ENCODE data around the gene LMO2.
"Not testable (repeated sequence)": the region's sequence is repeated elsewhere in the genome, so short reads cannot be mapped to it uniquely, and the experiment has no call there.

LMO2 gene

GRCh38 chr11:33832676-33833075 lies 59.2 kb downstream of the LMO2 start:
- TF ChIP-seq PAX5 (IDR thresholded peaks at IDR 0.05; ENCODE audit: insufficient read depth, low read length, severe bottlenecking) (no peak), POLR2A (IDR thresholded peaks at IDR 0.05; ENCODE audit: low read depth, low read length) (no peak), POU2F2 (IDR thresholded peaks at IDR 0.05; ENCODE audit: low read depth, low read length) (no peak), POLR2AphosphoS5 (IDR thresholded peaks at IDR 0.05; ENCODE audit: low read depth, low read length) (no peak), SPI1 (IDR thresholded peaks at IDR 0.05; ENCODE audit: low read depth, low read length) (no peak), TAF1 (IDR thresholded peaks at IDR 0.05; ENCODE audit: low read depth, low read length) (no peak)
- DNase-seq (ENCODE audit: insufficient read length, low spot score) = no peak
- FAIRE-seq = no peak

GRCh38 chr11:33830903-33831648 lies 60.8 kb downstream of the LMO2 start:
- no peak for FAIRE-seq
- TF ChIP-seq POU2F2 (IDR thresholded peaks at IDR 0.05; ENCODE audit: low read depth, low read length) = no peak
- no peak for TF ChIP-seq SPI1 (IDR thresholded peaks at IDR 0.05; ENCODE audit: low read depth, low read length)
- no peak for TF ChIP-seq POLR2AphosphoS5 (IDR thresholded peaks at IDR 0.05; ENCODE audit: low read depth, low read length)
- no peak for TF ChIP-seq TAF1 (IDR thresholded peaks at IDR 0.05; ENCODE audit: low read depth, low read length)
- no peak for TF ChIP-seq POLR2A (IDR thresholded peaks at IDR 0.05; ENCODE audit: low read depth, low read length)
- no peak for TF ChIP-seq PAX5 (IDR thresholded peaks at IDR 0.05; ENCODE audit: insufficient read depth, low read length, severe bottlenecking)
- DNase-seq (ENCODE audit: insufficient read length, low spot score) = no peak

GRCh38 chr11:33829430-33830141 lies 62.3 kb downstream of the LMO2 start:
- no peak for TF ChIP-seq PAX5 (IDR thresholded peaks at IDR 0.05; ENCODE audit: insufficient read depth, low read length, severe bottlenecking)
- no peak for TF ChIP-seq POLR2A (IDR thresholded peaks at IDR 0.05; ENCODE audit: low read depth, low read length)
- TF ChIP-seq POU2F2 (IDR thresholded peaks at IDR 0.05; ENCODE audit: low read depth, low read length) = no peak
- no peak for TF ChIP-seq TAF1 (IDR thresholded peaks at IDR 0.05; ENCODE audit: low read depth, low read length)
- no peak for TF ChIP-seq SPI1 (IDR thresholded peaks at IDR 0.05; ENCODE audit: low read depth, low read length)
- no peak for TF ChIP-seq POLR2AphosphoS5 (IDR thresholded peaks at IDR 0.05; ENCODE audit: low read depth, low read length)
- FAIRE-seq (peak; percentile 91), DNase-seq (ENCODE audit: insufficient read length, low spot score) (peak; percentile 60)

GRCh38 chr11:33828604-33829429 lies 63.1 kb downstream of the LMO2 start:
- FAIRE-seq (no peak), DNase-seq (ENCODE audit: insufficient read length, low spot score) (peak; percentile 25)
- TF ChIP-seq POLR2AphosphoS5 (IDR thresholded peaks at IDR 0.05; ENCODE audit: low read depth, low read length) = no peak
- TF ChIP-seq TAF1 (IDR thresholded peaks at IDR 0.05; ENCODE audit: low read depth, low read length) = no peak
- TF ChIP-seq POU2F2 (IDR thresholded peaks at IDR 0.05; ENCODE audit: low read depth, low read length) = no peak
- no peak for TF ChIP-seq POLR2A (IDR thresholded peaks at IDR 0.05; ENCODE audit: low read depth, low read length)
- TF ChIP-seq SPI1 (IDR thresholded peaks at IDR 0.05; ENCODE audit: low read depth, low read length) = no peak
- TF ChIP-seq PAX5 (IDR thresholded peaks at IDR 0.05; ENCODE audit: insufficient read depth, low read length, severe bottlenecking) = no peak

GRCh38 chr11:33827206-33827605 lies 64.7 kb downstream of the LMO2 start:
- no peak for DNase-seq (ENCODE audit: insufficient read length, low spot score)
- FAIRE-seq = no peak
- TF ChIP-seq SPI1 (IDR thresholded peaks at IDR 0.05; ENCODE audit: low read depth, low read length) (no peak), POLR2A (IDR thresholded peaks at IDR 0.05; ENCODE audit: low read depth, low read length) (no peak), POU2F2 (IDR thresholded peaks at IDR 0.05; ENCODE audit: low read depth, low read length) (no peak), PAX5 (IDR thresholded peaks at IDR 0.05; ENCODE audit: insufficient read depth, low read length, severe bottlenecking) (no peak), POLR2AphosphoS5 (IDR thresholded peaks at IDR 0.05; ENCODE audit: low read depth, low read length) (no peak), TAF1 (IDR thresholded peaks at IDR 0.05; ENCODE audit: low read depth, low read length) (no peak)

- no peak for TF ChIP-seq POLR2AphosphoS5 (IDR thresholded peaks at IDR 0.05; ENCODE audit: low read depth, low read length)
- no peak for TF ChIP-seq SPI1 (IDR thresholded peaks at IDR 0.05; ENCODE audit: low read depth, low read length)
- TF ChIP-seq POLR2A (IDR thresholded peaks at IDR 0.05; ENCODE audit: low read depth, low read length) = no peak
- no peak for TF ChIP-seq TAF1 (IDR thresholded peaks at IDR 0.05; ENCODE audit: low read depth, low read length)
- no peak for TF ChIP-seq PAX5 (IDR thresholded peaks at IDR 0.05; ENCODE audit: insufficient read depth, low read length, severe bottlenecking)
- TF ChIP-seq POU2F2 (IDR thresholded peaks at IDR 0.05; ENCODE audit: low read depth, low read length) = no peak
- FAIRE-seq = no peak
- no peak for DNase-seq (ENCODE audit: insufficient read length, low spot score)
These were observed 65.9 kb downstream of the LMO2 start for GRCh38 chr11:33825854-33826560.

- FAIRE-seq; DNase-seq (ENCODE audit: insufficient read length, low spot score): not testable (repeated sequence)
These were observed 68.9 kb downstream of the LMO2 start for GRCh38 chr11:33822981-33823380.

GRCh38 chr11:33819278-33820035 lies 72.4 kb downstream of the LMO2 start:
- TF ChIP-seq TAF1 (IDR thresholded peaks at IDR 0.05; ENCODE audit: low read depth, low read length) (no peak), POLR2A (IDR thresholded peaks at IDR 0.05; ENCODE audit: low read depth, low read length) (no peak), SPI1 (IDR thresholded peaks at IDR 0.05; ENCODE audit: low read depth, low read length) (no peak), POLR2AphosphoS5 (IDR thresholded peaks at IDR 0.05; ENCODE audit: low read depth, low read length) (no peak), POU2F2 (IDR thresholded peaks at IDR 0.05; ENCODE audit: low read depth, low read length) (no peak), PAX5 (IDR thresholded peaks at IDR 0.05; ENCODE audit: insufficient read depth, low read length, severe bottlenecking) (no peak)
- FAIRE-seq = no peak
- DNase-seq (ENCODE audit: insufficient read length, low spot score) = no peak
